Hepatocyte (in vitro differentiated cells): ENCODE measurements around the gene KDELR3.

ENCODE experiments used
- EZH2phosphoT487 ChIP-seq: fragments of 200-600 bp; sonication (generic); IDR thresholded peaks from one replicate; pipeline ENCODE4 v1.6.1; 2018; ENCODE audit warnings: antibody characterized with exemption, mild to moderate bottlenecking, low read depth, moderate library complexity; ENCODE audit not compliant: unreplicated experiment, severe bottlenecking
- TF ChIP-seq, protein P1 (sequence below): fragments of 200-600 bp; sonication (generic); IDR thresholded peaks from 2 replicates; pipeline ENCODE4 v1.5.1; 2016; ENCODE audit warnings: antibody characterized with exemption, mild to moderate bottlenecking; ENCODE audit not compliant: poor library complexity

DNA sequence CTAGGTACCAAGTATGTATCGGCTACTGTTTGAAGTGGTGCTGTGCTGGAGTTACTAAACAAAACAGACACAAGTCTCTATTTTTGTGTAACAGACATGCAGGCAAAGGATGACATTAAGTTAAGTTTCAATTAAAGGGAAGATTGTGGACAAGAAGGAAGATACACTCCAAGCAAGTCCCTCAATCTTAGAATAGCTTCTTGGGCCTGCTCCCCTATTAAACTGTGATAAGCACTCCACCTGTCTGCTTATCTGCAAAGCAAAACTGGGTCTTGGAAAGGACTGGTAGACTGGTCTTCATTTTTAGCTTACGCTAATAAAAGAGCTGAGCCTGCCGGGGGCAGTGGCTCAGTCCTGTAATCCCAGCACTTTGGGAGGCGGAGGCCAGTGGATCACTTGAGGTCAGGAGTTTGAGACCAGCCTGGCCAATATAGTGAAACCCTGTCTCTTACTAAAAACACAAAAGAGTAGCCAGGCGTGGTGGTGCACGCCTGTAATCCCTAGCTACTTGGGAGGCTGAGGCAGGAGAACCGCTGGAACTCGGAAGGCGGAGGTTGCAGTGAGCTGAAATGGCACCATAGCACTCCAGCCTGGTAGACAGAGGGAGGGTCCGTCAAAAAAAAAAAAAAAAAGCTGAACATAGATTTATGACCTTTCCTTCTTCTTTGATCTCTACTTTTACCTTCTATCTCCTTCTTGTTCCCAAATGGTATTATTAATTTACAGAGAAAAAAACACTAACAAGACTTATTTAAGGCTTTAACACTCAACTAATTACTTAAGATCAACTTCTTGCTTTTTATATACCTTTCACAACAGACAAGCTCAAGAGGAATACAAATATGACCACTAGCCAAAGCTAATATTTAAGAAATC, 34.1 kb downstream of the KDELR3 start:
- no peak for TF ChIP-seq EZH2phosphoT487
- TF ChIP-seq, protein P1, sequence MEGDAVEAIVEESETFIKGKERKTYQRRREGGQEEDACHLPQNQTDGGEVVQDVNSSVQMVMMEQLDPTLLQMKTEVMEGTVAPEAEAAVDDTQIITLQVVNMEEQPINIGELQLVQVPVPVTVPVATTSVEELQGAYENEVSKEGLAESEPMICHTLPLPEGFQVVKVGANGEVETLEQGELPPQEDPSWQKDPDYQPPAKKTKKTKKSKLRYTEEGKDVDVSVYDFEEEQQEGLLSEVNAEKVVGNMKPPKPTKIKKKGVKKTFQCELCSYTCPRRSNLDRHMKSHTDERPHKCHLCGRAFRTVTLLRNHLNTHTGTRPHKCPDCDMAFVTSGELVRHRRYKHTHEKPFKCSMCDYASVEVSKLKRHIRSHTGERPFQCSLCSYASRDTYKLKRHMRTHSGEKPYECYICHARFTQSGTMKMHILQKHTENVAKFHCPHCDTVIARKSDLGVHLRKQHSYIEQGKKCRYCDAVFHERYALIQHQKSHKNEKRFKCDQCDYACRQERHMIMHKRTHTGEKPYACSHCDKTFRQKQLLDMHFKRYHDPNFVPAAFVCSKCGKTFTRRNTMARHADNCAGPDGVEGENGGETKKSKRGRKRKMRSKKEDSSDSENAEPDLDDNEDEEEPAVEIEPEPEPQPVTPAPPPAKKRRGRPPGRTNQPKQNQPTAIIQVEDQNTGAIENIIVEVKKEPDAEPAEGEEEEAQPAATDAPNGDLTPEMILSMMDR: no peak
